ENCODE results near the gene NUBP2.
A peak's percentile ranks its signal among the peaks of the same experiment; 100 is the strongest.

The NUBP2 gene

DNA sequence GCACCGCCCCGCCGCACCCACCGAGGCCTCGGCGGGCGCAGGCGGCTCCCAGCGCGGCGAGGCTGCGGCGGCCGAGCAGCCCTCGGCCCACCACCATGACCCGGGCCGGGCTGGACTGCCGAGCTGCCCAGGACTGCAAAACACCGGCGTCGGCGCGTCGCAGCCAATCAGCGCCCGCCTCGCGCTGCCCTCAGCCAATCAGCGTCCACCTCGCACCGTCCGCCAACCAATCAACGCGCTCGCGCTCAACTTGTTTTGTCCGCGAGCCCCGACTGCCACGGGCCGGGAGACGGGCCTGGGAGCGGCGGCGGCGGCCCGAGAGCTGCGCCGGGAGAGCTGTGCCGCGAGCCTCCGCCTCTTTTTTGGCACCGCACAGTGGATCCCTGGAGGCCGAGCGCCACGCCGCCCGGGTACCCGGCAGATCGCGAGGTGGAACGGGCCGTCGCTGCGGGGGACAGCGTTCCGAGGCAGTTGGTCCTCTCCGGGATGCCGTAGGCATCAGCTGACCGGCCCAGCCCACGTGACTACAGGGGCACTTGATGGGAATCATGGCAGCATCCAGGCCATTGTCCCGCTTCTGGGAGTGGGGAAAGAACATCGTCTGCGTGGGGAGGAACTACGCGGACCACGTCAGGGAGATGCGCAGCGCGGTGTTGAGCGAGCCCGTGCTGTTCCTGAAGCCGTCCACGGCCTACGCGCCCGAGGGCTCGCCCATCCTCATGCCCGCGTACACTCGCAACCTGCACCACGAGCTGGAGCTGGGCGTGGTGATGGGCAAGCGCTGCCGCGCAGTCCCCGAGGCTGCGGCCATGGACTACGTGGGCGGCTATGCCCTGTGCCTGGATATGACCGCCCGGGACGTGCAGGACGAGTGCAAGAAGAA, 44.2 kb downstream of the NUBP2 start, which contains the start of the genes FAHD1 and HAGH:
FAHD1 (plus strand) TSS at position 516 of the 883 bp plus-strand sequence; CDS start at position 549, 33 bp downstream.
HAGH (minus strand) TSS at position 135 of the 883 bp plus-strand sequence; CDS start at position 97, 38 bp downstream.
- WGBS, 2 donors (ENCODE audit: extremely low coverage in 2 of 2, insufficient read length in 2 of 2, insufficient replicate concordance in 1 of 2), result no CpG with 5 or more reads among the region's 104 CpGs
- Histone ChIP-seq H2AFZ (ENCODE audit: low read length) (peak within 1 kb of the TSS; percentile 99), H3K4me1 (ENCODE audit: control insufficient read depth in 2 of 2, insufficient read depth in 1 of 2, low read depth in 1 of 2, low read length in 2 of 2) (peaks cover 0 to 10% of the 10 kb centered on the region in 2 donors), H2AK5ac (ENCODE audit: low read depth, low read length) (peak within 1 kb of the TSS; percentile 87), H2BK15ac (ENCODE audit: low read length) (peak within 1 kb of the TSS; percentile 96), H3K27me3 (ENCODE audit: control insufficient read depth in 3 of 3, insufficient read depth in 3 of 3, low read depth in 1 of 3, low read length in 3 of 3) (no peaks in the 10 kb centered on the region), H3K23ac (ENCODE audit: low read depth, low read length, poor library complexity) (peak within 1 kb of the TSS; percentile 94), H4K8ac (ENCODE audit: low read depth, low read length) (peak within 1 kb of the TSS; percentile 65), H2BK5ac (ENCODE audit: low read length) (peak within 1 kb of the TSS; percentile 93), H3K14ac (ENCODE audit: low read length) (peak within 1 kb of the TSS; percentile 47), H3K18ac (ENCODE audit: low read length) (peak within 1 kb of the TSS; percentile 98), H3K79me1 (ENCODE audit: low read depth, low read length) (peaks cover 18% of the 10 kb centered on the region), H3K27ac (replicated peaks; ENCODE audit: low read length) (peak within 1 kb of the TSS; percentile 31), H2BK120ac (ENCODE audit: low read depth, low read length) (no peak within 1 kb of the TSS), H3K4ac (ENCODE audit: low read length) (peak within 1 kb of the TSS; percentile 60), H3K4me3 (ENCODE audit: low read length in 2 of 2) (peak within 1 kb of the TSS; percentile 95 to 97), H3K4me2 (ENCODE audit: insufficient read depth, low read length, poor library complexity, severe bottlenecking) (peak within 1 kb of the TSS; percentile 89), H3K36me3 (replicated peaks in 1 of 2; ENCODE audit: control insufficient read depth in 2 of 2, insufficient read depth in 2 of 2, low read length in 2 of 2) (peaks cover 11 to 37% of the 10 kb centered on the region in 2 donors), H3K9me3 (replicated peaks in 1 of 2; ENCODE audit: control insufficient read depth in 2 of 2, insufficient read depth in 1 of 2, low read depth in 1 of 2, low read length in 2 of 2) (no peaks in the 10 kb centered on the region), H2BK12ac (ENCODE audit: low read length) (no peak within 1 kb of the TSS), H3K9ac (ENCODE audit: low read depth, low read length, poor library complexity) (peak within 1 kb of the TSS; percentile 99), H4K91ac (ENCODE audit: low read depth, low read length, poor library complexity) (peak within 1 kb of the TSS; percentile 97)
- peak; percentile 95 for DNase-seq (ENCODE audit: low spot score)

DNA sequence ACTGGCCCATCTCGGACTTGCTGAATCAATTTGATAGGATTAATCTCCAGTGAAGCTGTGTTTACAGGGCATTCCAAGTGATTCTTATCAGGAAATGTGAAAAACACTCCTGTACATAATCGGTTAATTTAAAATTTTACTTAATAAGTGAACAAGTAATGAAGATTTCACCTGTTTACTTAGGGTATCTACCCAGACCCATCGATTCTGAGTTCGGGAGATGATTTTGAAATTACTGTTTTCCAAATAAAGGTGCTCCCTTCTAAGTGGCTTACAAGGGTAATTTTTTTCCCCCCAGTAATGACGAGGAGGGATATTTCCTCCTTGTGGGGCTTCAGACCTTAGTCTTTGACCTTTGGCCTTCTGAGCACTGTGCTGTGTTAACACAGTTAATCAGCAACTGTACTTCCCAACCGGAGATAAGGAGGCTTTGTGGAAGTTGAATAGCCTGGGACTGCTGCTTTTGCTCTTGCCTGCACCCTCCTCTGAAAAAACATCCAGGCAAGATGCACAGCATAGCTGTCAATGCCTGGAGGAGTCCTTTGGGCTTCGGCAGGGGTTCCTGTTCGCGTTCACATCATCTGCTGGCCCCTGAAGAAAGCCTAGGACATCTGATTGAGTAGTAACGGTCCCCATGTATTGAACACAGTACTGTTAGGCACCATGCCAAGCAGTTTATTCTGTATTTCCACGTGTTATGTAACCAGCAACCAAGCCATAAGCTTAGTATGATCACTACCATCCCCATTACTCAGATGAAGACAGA, 46.1 kb downstream of the NUBP2 start:
- peak overlapping the region in 1 of 2 donors; percentile 97 for H3K4me3 ChIP-seq (ENCODE audit: low read length in 2 of 2)

DNA sequence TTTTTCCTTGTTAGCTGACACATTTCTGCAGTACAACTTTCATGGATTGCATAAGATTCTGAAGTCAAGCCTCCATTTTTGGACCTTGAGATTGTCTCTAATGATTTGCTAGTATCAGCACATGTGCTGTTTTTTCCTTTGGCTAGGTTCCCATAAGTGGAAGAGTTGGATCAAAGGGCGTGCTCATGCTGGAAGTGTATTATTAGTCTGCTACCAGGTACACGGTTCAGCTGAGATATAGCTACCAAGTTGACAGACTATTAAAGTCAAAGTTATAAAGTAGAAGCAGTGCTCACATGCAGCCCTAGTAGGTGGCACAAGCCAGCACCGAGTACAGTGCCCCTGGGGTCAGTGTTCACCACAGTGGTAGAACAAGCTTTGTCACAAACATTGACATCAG, 47.5 kb downstream of the NUBP2 start:
- Histone ChIP-seq H3K4me1 (ENCODE audit: control insufficient read depth in 2 of 2, insufficient read depth in 1 of 2, low read depth in 1 of 2, low read length in 2 of 2) (peaks cover 0 to 10% of the 10 kb centered on the region in 2 donors), H2BK120ac (ENCODE audit: low read depth, low read length) (no peak overlapping the region), H3K14ac (ENCODE audit: low read length) (no peak overlapping the region), H2AK5ac (ENCODE audit: low read depth, low read length) (no peak overlapping the region), H3K4me3 (ENCODE audit: low read length in 2 of 2) (no peak overlapping the region), H3K27me3 (ENCODE audit: control insufficient read depth in 3 of 3, insufficient read depth in 3 of 3, low read depth in 1 of 3, low read length in 3 of 3) (no peaks in the 10 kb centered on the region), H3K27ac (replicated peaks; ENCODE audit: low read length) (no peak overlapping the region), H4K8ac (ENCODE audit: low read depth, low read length) (no peak overlapping the region), H3K4ac (ENCODE audit: low read length) (no peak overlapping the region), H3K9me3 (replicated peaks in 1 of 2; ENCODE audit: control insufficient read depth in 2 of 2, insufficient read depth in 1 of 2, low read depth in 1 of 2, low read length in 2 of 2) (no peaks in the 10 kb centered on the region), H4K91ac (ENCODE audit: low read depth, low read length, poor library complexity) (no peak overlapping the region), H3K18ac (ENCODE audit: low read length) (no peak overlapping the region), H3K79me1 (ENCODE audit: low read depth, low read length) (peaks cover 9% of the 10 kb centered on the region), H3K36me3 (replicated peaks in 1 of 2; ENCODE audit: control insufficient read depth in 2 of 2, insufficient read depth in 2 of 2, low read length in 2 of 2) (peaks cover 5 to 33% of the 10 kb centered on the region in 2 donors), H2BK5ac (ENCODE audit: low read length) (no peak overlapping the region), H2AFZ (ENCODE audit: low read length) (no peak overlapping the region), H3K4me2 (ENCODE audit: insufficient read depth, low read length, poor library complexity, severe bottlenecking) (no peak overlapping the region), H3K9ac (ENCODE audit: low read depth, low read length, poor library complexity) (no peak overlapping the region), H2BK15ac (ENCODE audit: low read length) (no peak overlapping the region), H2BK12ac (ENCODE audit: low read length) (no peak overlapping the region), H3K23ac (ENCODE audit: low read depth, low read length, poor library complexity) (no peak overlapping the region)
- no CpG with 5 or more reads among the region's 3 CpGs for WGBS, 2 donors (ENCODE audit: extremely low coverage in 2 of 2, insufficient read length in 2 of 2, insufficient replicate concordance in 1 of 2)
- DNase-seq (ENCODE audit: low spot score), result no peak

More for the DNA sequence above, 46.1 kb downstream of the NUBP2 start:
- H4K8ac ChIP-seq (ENCODE audit: low read depth, low read length), result no peak overlapping the region
- H3K9ac ChIP-seq (ENCODE audit: low read depth, low read length, poor library complexity), result no peak overlapping the region
- WGBS, 2 donors (ENCODE audit: extremely low coverage in 2 of 2, insufficient read length in 2 of 2, insufficient replicate concordance in 1 of 2), result no CpG with 5 or more reads among the region's 11 CpGs
- no peak overlapping the region for H3K4me2 ChIP-seq (ENCODE audit: insufficient read depth, low read length, poor library complexity, severe bottlenecking)
- H3K27ac ChIP-seq (replicated peaks; ENCODE audit: low read length), result no peak overlapping the region
- DNase-seq (ENCODE audit: low spot score), result no peak
- H3K18ac ChIP-seq (ENCODE audit: low read length), result no peak overlapping the region
- H3K36me3 ChIP-seq (replicated peaks in 1 of 2; ENCODE audit: control insufficient read depth in 2 of 2, insufficient read depth in 2 of 2, low read length in 2 of 2), result peaks cover 5 to 33% of the 10 kb centered on the region in 2 donors
- H2BK120ac ChIP-seq (ENCODE audit: low read depth, low read length), result no peak overlapping the region
- H2AK5ac ChIP-seq (ENCODE audit: low read depth, low read length), result no peak overlapping the region
- H3K14ac ChIP-seq (ENCODE audit: low read length), result no peak overlapping the region
- no peak overlapping the region for H3K23ac ChIP-seq (ENCODE audit: low read depth, low read length, poor library complexity)
- no peaks in the 10 kb centered on the region for H3K27me3 ChIP-seq (ENCODE audit: control insufficient read depth in 3 of 3, insufficient read depth in 3 of 3, low read depth in 1 of 3, low read length in 3 of 3)
- H2BK15ac ChIP-seq (ENCODE audit: low read length), result no peak overlapping the region
- H2BK5ac ChIP-seq (ENCODE audit: low read length), result no peak overlapping the region
- H3K4ac ChIP-seq (ENCODE audit: low read length), result no peak overlapping the region
- no peak overlapping the region for H4K91ac ChIP-seq (ENCODE audit: low read depth, low read length, poor library complexity)
- H3K4me1 ChIP-seq (ENCODE audit: control insufficient read depth in 2 of 2, insufficient read depth in 1 of 2, low read depth in 1 of 2, low read length in 2 of 2), result peaks cover 0 to 10% of the 10 kb centered on the region in 2 donors
- H2AFZ ChIP-seq (ENCODE audit: low read length), result no peak overlapping the region
- no peak overlapping the region for H2BK12ac ChIP-seq (ENCODE audit: low read length)
- H3K79me1 ChIP-seq (ENCODE audit: low read depth, low read length), result peaks cover 11% of the 10 kb centered on the region
- H3K9me3 ChIP-seq (replicated peaks in 1 of 2; ENCODE audit: control insufficient read depth in 2 of 2, insufficient read depth in 1 of 2, low read depth in 1 of 2, low read length in 2 of 2), result no peaks in the 10 kb centered on the region
